Ishikawa (cell line): ENCODE results near the gene PAN3.

ENCODE experiments used
- CEBPB ChIP-seq: IDR thresholded peaks from 2 replicates; pipeline ENCODE4 v1.6.1; 2012
- CREB1 ChIP-seq: IDR thresholded peaks from 2 replicates; pipeline ENCODE4 v1.6.1; 2012; ENCODE audit warnings: low read depth
- EGR1 ChIP-seq: IDR thresholded peaks from 2 replicates; pipeline ENCODE4 v1.6.1; 2012
- EP300 ChIP-seq: IDR thresholded peaks from 2 replicates; pipeline ENCODE4 v1.6.1; 2012; ENCODE audit warnings: borderline replicate concordance
- FOXM1 ChIP-seq: IDR thresholded peaks from 2 replicates; pipeline ENCODE4 v1.6.1; 2012; ENCODE audit warnings: low read depth, borderline replicate concordance
- NFIC ChIP-seq: IDR thresholded peaks from 2 replicates; pipeline ENCODE4 v1.6.1; 2012
- RAD21 ChIP-seq: IDR thresholded peaks from 2 replicates; pipeline ENCODE4 v1.6.1; 2012; ENCODE audit warnings: low read depth
- TAF1 ChIP-seq: IDR thresholded peaks from 2 replicates; pipeline ENCODE4 v1.6.1; 2012; ENCODE audit warnings: low read depth, mild to moderate bottlenecking
- TCF12 ChIP-seq: IDR thresholded peaks from 2 replicates; pipeline ENCODE4 v1.6.1; 2012; ENCODE audit warnings: low read depth
- TEAD4 ChIP-seq: IDR thresholded peaks from 2 replicates; pipeline ENCODE4 v1.6.1; 2012
- YY1 ChIP-seq: IDR thresholded peaks from 2 replicates; pipeline ENCODE4 v1.6.1; 2012; ENCODE audit warnings: low read depth
- ZBTB7A ChIP-seq: IDR thresholded peaks from 2 replicates; pipeline ENCODE4 v1.6.1; 2012; ENCODE audit warnings: low read depth
- TF ChIP-seq, protein P1 (sequence below): IDR thresholded peaks from 2 replicates; pipeline ENCODE4 v1.6.1; 2012; ENCODE audit warnings: low read depth, mild to moderate bottlenecking
- TF ChIP-seq, protein P2 (sequence below): IDR thresholded peaks from 2 replicates; pipeline ENCODE4 v1.6.1; 2012
- TF ChIP-seq, protein P3 (sequence below): IDR thresholded peaks from 2 replicates; pipeline ENCODE4 v1.6.1; 2012

Gene PAN3

GRCh38 chr13:28268800-28269223, 130.5 kb downstream of the PAN3 start:
- TF ChIP-seq FOXM1 (no peak), TCF12 (no peak), CEBPB (no peak), TEAD4 (no peak), CREB1 (no peak), EP300 (no peak), RAD21 (no peak), ZBTB7A (no peak), EGR1 (no peak), TAF1 (no peak), NFIC (no peak), YY1 (no peak)
- TF ChIP-seq, protein P1, sequence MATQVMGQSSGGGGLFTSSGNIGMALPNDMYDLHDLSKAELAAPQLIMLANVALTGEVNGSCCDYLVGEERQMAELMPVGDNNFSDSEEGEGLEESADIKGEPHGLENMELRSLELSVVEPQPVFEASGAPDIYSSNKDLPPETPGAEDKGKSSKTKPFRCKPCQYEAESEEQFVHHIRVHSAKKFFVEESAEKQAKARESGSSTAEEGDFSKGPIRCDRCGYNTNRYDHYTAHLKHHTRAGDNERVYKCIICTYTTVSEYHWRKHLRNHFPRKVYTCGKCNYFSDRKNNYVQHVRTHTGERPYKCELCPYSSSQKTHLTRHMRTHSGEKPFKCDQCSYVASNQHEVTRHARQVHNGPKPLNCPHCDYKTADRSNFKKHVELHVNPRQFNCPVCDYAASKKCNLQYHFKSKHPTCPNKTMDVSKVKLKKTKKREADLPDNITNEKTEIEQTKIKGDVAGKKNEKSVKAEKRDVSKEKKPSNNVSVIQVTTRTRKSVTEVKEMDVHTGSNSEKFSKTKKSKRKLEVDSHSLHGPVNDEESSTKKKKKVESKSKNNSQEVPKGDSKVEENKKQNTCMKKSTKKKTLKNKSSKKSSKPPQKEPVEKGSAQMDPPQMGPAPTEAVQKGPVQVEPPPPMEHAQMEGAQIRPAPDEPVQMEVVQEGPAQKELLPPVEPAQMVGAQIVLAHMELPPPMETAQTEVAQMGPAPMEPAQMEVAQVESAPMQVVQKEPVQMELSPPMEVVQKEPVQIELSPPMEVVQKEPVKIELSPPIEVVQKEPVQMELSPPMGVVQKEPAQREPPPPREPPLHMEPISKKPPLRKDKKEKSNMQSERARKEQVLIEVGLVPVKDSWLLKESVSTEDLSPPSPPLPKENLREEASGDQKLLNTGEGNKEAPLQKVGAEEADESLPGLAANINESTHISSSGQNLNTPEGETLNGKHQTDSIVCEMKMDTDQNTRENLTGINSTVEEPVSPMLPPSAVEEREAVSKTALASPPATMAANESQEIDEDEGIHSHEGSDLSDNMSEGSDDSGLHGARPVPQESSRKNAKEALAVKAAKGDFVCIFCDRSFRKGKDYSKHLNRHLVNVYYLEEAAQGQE = no peak
- TF ChIP-seq, protein P2, sequence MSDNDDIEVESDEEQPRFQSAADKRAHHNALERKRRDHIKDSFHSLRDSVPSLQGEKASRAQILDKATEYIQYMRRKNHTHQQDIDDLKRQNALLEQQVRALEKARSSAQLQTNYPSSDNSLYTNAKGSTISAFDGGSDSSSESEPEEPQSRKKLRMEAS = no peak
- TF ChIP-seq, protein P3, sequence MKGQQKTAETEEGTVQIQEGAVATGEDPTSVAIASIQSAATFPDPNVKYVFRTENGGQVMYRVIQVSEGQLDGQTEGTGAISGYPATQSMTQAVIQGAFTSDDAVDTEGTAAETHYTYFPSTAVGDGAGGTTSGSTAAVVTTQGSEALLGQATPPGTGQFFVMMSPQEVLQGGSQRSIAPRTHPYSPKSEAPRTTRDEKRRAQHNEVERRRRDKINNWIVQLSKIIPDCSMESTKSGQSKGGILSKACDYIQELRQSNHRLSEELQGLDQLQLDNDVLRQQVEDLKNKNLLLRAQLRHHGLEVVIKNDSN = no peak

GRCh38 chr13:28271056-28271840, 132.9 kb downstream of the PAN3 start:
- TF ChIP-seq, protein P2 = no peak
- no peak for TF ChIP-seq NFIC
- no peak for TF ChIP-seq TAF1
- TF ChIP-seq EGR1 = no peak
- TF ChIP-seq, protein P1 = no peak
- no peak for TF ChIP-seq FOXM1
- no peak for TF ChIP-seq TEAD4
- TF ChIP-seq RAD21 = no peak

- TF ChIP-seq RAD21 (0 out of 2 replicates have a peak, but pooled peaks have one; percentile 6), TAF1 (no peak)
- TF ChIP-seq, protein P2 = no peak
Measured at GRCh38 chr13:28273919-28274318, 135.6 kb downstream of the PAN3 start.

DNA sequence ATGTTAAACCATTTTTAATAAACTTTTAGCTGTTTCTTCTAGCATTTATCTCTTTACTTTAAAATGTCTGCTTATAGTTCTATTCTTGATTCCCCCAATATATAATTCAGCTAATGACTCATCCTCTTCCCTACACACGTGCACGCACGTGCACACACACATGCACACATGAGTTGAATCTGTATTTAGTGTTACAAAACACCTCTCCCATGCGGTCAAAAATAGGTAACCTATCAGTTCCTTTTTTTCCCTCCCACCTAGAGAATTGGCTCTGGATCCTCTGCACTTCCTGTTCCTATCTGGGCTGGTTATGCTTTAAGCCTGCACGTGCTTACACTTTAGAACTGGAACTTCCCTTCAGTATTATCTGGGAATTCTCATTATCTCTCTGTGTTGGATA, 144.1 kb downstream of the PAN3 start:
- TF ChIP-seq, protein P3 = no peak
- TF ChIP-seq, protein P1 = no peak
- no peak for TF ChIP-seq TEAD4
- TF ChIP-seq, protein P2 = no peak
- no peak for TF ChIP-seq TCF12
- no peak for TF ChIP-seq YY1
- no peak for TF ChIP-seq TAF1
- TF ChIP-seq ZBTB7A = no peak
- TF ChIP-seq RAD21 = no peak
- no peak for TF ChIP-seq FOXM1
- no peak for TF ChIP-seq EP300
- no peak for TF ChIP-seq NFIC
- no peak for TF ChIP-seq CEBPB
- no peak for TF ChIP-seq CREB1
- TF ChIP-seq EGR1 = no peak
